Umbilical cord (tissue), 2 donors: ENCODE measurements around the gene ABCC6. TPM values are rescaled to one million over a fixed set of nuclear protein-coding genes. Genes with fewer than 3 reads are reported as not detected.

Experiments
- DNase-seq: peaks from one replicate; pipeline ENCODE4 v3.0.0-alpha.2; 2015; ENCODE audit warnings: low spot score
- total RNA-seq: library from RNA; depleted of rRNA; stranded (reverse); fragments of >200 nt; gene quantifications from one replicate; pipeline ENCODE4 v1.2.3, GENCODE V29; 2014; ENCODE audit warnings: low replicate concordance; ENCODE audit not compliant: insufficient read depth

The ABCC6 gene
- total RNA-seq, 1 donor from 2014 or later, result 0.96 TPM

DNA sequence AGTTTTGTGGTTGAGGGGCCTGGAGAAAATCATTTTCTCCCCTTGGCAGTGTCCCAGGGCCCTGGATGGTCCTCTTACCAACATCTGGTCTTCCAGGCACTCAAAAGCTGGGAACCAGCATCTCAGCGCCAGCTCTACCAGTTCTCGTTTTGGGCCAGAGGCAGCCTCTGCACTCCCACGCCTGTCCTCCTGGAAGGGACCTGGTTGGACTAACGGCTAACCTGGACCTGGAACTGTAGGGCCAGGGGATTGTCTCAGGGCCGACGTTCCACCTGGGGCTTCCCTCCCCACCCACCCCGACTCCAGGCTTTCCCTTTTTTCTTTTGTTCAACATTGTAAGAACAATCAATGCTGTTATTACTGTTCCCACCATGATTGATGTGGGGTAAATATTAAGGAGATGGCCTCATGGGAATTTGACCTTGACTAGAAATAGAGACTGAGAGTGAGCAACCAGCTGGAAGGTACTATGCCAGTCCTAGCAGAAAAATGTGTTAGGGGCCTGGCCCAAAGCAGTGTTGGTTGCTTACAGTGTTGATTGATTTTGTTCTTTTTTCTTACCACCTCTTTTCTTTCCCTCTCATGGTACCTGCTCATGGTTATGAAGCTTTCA lies 81.4 kb downstream of the ABCC6 start:
- DNase-seq, result no peak

DNA sequence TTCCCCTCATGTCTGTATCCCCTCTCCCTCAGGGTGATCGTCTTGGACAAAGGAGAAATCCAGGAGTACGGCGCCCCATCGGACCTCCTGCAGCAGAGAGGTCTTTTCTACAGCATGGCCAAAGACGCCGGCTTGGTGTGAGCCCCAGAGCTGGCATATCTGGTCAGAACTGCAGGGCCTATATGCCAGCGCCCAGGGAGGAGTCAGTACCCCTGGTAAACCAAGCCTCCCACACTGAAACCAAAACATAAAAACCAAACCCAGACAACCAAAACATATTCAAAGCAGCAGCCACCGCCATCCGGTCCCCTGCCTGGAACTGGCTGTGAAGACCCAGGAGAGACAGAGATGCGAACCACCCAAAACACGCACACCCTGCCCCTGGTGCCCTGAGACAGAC lies 82.2 kb downstream of the ABCC6 start:
- DNase-seq, result no peak

DNA sequence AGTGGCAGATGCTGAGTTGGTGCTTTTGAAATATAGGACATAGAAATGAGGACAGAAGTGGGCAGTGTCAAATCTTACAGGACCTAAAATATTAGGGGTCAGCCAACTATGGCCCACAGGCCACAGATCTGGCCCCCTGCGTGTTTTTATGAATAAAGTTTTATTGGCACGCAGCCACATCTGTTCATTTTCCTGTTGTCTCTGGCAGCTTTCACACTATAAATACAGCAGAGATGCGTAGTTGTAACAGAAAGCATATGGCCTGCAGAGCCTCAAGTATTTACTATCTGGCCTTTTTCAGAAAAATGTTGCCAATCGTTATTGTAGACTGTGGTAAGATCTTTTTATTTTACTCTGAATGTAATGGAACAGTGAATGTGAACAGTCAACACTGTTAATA lies 82.8 kb downstream of the ABCC6 start:
- no peak for DNase-seq

DNA sequence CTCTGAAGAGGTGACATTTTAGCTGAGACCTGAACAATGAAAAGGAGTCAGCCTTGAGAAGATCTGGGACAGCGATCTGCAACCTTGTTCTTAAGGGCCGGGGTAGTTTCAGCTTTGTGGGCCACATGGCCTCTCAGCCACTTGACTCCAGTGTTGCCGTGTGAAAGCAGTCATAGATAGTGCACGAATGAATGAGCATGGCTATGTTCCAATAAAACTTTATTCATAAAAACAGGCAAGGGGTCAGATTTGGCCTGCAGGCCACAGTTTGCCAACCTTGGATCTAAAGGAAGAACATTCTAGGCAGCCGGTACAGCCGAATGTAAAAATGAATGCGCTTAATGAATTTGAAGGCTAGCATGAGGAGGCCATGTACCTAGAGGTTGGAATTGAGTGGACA lies 83.5 kb downstream of the ABCC6 start:
- DNase-seq, result no peak

DNA sequence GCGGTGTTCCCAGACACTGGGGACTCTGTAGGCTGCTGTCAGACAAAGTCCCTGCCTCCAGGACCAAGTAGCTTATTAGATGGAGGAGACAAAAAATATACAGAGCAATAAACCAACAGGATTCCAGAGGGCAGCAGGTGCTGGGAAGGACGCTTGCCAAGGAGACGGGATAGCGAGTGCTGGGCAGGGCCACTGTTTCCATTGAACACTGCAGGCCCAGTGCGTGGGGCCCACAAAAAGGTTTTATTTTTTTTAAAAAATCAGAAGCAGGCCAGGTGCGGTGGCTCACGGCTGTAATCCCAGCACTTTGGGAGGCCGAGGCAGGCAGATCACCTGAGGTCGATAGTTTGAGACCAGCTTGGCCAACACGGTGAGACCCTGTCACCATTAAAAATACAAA lies 84.2 kb downstream of the ABCC6 start:
- DNase-seq, result no peak

DNA sequence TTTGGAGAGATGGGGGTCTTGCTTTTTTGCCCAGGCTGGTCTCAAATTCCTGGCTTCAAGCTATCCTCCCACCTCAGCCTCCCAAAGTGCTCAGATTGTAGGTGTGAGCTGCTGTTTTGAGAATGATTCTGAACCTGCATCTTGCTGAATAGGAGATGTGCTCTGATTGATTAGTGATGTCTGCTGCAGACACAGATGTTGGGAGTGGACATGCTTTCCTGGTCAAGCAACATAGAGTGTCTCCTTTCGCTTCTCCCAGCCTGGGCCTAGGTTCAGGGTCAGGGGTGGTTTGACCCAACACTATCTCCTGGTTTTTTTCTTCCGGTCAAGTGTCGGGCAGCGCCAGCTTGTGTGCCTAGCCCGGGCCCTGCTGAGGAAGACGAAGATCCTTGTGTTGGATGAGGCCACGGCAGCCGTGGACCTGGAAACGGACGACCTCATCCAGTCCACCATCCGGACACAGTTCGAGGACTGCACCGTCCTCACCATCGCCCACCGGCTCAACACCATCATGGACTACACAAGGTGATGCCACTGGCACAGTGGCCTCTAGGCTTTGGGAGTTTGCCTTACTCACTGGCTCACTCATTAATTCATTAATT lies 85.2 kb downstream of the ABCC6 start:
- DNase-seq, result no peak

DNA sequence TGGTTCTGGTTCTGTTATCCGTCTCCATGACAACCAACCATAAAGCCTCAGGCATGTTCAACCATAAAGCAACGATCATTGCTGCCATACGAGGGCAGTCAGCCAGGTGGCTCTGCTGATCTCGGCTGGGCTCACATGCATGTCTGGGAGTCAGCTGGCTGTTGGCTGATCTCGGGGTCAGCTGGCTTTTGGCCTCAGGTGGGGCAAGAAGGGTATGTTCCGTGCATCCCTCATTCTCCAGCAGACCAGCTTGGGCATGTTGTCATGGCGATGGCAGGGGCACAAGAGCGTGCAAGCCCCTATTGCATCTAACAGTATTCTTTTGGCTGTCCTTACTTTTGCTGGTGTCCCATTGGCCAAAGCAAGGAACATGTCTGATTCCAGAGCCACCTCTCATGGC lies 86.2 kb downstream of the ABCC6 start:
- DNase-seq, result no peak

DNA sequence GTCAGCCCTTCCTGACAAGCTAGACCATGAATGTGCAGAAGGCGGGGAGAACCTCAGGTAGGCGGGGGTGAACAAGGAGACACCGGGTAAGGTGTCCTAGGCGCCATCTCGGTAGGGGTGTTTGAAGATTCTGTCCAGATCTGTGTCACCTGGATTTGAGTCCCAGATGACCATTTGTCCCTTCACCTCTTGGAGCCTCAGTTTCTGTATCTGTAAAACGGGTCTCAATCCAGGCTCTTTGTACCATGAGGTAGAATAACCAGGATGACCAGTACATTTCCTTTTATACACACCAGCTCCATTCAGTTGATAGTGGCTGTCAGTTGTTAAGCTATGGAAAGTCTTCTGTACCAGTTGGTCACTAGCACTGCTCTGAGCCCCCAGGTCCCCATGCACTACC lies 86.7 kb downstream of the ABCC6 start:
- no peak for DNase-seq

DNA sequence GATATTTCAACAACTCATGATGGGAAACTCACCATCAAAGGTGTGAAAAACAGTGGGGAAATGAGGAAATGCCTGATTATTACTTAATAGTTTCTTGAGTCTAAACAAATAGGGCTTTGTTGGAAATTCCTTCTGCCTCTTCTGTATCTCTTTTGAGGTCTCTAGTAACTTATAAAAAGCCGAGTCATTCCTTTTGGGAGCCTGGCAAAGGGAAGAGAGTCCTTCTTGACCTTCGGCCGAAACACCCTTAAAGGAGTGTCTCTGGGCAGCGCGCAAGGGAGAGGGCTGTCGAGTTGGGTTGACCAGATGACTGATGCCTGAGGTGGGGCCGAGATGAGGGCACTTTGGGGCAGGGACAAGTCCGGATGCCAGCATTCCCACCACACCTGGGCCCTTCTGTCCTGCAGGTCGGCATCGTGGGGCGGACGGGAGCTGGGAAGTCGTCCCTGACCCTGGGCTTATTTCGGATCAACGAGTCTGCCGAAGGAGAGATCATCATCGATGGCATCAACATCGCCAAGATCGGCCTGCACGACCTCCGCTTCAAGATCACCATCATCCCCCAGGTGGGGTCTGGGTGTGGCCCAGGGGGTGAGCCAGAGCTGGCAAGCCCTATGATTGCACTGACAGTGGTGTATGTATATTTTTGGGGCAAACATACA lies 89.2 kb downstream of the ABCC6 start:
- no peak for DNase-seq

DNA sequence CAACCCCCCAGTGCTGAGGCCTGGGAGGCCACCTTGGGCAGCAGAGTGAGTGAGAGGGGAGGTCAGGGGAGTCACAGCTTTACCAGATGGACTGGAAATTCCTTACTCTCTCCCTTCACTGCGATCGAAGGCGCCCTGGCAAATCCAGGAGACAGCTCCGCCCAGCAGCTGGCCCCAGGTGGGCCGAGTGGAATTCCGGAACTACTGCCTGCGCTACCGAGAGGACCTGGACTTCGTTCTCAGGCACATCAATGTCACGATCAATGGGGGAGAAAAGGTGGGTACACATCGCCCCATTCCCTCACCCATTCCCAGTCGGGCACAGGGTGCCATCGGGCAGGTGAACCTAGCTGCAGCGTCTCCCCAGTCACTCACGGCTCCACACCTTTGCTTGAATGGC lies 91.6 kb downstream of the ABCC6 start:
- no peak for DNase-seq

DNA sequence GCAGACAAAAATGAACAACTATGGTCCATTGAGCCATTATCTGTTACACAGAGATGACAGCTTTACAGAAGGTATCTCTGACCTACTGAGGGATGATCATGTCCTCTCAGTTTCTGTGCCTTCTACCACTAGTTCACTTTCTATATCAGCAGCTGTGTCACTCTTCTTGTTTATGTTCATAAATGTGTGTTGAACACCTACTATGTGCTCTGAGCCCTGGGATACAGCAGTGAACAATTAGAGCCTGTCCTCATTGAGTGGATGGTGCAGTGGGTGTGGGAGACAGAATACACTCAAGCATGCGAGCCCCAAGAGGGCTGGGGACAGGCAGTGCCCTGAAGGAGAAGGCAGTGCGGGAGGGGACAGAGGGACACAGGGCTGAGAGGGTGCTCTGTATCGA lies 92.1 kb downstream of the ABCC6 start:
- DNase-seq, result no peak

DNA sequence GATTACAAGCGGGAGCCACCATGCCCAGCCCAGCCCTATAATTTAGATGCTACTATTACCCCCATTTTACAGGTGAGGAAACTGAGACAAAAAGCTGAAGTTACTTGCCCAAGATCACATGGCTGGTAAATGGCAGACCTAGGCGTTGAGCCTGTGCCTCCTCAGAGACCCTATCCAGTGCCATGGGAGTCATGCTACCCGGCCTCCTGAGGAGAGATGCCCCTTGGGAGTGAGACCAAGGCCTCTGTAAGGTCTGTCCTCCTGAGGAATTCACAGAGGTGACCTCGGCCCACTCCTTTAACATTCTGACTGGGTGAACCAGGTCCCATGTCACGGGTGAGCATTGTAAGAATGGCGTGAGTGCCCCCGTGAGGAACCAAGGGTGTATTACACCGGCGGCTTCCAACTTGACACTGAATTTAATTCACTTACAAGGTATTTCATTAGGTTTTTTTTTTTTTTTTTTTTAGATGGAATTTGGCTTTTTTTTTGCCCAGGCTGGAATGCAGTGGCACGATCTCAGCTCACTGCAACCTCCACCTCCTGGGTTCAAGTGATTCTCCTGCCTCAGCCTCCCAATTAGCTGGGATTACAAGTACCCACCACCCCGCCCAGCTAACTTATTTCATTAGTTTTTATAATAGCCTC lies 95.7 kb downstream of the ABCC6 start:
- DNase-seq, result peak; percentile 63

DNA sequence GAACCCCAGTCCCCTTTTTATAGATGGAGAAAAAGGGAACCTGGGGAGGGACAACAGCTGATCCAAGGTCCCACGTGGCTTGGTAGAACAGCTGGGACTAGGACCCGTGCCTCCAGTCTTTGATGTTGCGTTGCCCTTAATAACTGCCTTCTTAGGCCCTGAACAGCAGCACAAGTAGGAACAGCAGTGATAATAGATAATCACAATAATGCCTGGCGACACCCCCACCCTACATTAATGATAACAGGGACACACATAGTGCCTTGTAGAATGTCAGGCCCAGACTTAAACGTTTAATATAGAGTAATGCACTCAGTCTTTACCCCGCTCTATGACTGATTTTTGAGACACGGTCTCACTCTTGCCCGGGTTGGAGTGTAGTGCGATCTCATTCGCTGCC lies 96.4 kb downstream of the ABCC6 start:
- no peak for DNase-seq

DNA sequence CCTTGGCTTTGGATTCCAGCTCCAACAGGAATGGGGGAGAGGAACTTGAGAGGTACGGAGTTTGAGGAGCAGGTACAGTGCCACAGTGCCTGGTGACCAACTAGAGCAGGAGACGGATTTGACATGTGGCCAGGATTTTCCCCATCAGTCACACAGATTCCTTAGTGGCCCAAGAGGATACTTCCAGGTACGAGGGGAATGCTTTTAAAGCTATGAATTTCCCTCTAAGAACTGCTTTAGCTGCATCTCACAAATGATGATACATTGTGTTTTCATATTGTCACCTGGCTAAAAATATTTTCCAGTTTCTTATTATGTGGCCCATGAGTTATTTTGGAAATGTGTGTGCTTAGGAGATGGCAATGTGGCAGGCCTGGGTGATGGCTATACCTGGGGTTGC lies 98.3 kb downstream of the ABCC6 start:
- DNase-seq, result no peak

DNA sequence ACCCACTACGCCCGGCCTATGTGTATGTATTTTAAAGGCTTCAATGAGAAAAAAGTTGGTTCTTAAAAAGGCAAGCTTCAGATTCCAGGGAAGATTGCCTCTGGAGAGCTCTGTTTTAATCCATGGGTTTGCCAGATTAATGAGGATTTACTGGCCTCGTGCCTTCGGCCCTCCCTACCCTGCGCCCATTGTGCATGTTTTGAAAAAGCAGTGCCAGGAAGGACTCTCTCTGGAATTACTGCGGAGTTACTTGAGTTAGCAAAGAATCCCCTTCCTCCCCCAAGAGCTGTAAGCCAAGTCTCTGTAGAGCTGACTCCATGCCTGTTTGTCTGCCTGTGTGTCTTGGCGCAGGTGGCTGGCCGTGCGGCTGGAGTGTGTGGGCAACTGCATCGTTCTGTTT lies 98.9 kb downstream of the ABCC6 start:
- no peak for DNase-seq

DNA sequence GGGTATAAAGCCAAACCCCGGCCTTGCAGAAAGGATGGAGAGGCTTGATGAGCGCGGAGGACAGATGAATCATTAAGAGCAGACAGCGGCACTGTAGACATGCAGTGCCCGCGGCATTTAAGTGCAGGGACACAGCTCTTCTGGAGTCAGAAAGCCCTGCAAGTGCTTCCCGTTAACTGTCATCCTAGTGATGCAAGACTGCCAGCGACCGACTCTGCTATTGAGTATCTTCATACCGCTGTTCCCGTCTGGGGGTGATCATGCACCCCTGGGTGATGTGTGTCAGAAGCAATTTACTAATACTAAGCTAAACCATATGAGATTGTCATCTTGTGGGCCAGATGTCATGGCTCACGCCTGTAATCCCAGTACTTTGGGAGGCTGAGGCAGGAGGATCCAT lies 101.0 kb downstream of the ABCC6 start:
- no peak for DNase-seq

DNA sequence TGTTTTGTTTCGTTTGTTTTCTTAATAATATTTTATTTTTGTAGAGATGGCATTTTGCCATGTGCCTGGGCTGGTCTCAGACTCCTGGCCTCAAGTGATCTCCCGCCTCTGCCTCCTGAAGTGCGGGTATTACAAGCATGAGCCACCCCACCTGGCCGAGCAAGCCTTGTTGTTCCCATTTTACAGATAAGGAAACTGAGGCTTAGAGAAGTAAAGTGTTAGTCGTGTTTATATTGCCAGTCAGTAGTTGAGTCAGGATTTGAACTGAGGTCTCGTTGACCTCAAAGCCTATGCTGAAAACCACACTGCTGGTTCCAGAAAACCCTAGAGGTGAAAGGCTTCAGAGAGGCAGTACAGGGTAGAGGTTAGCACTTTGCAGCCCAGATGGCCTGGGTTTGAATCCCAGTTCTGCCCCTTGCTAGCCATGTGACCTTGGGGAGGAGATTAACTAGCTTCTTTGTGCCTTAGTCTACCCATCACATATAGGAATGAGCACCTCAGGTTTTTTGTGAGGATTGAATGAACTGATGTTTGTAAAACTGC lies 102.0 kb downstream of the ABCC6 start:
- DNase-seq, result no peak

DNA sequence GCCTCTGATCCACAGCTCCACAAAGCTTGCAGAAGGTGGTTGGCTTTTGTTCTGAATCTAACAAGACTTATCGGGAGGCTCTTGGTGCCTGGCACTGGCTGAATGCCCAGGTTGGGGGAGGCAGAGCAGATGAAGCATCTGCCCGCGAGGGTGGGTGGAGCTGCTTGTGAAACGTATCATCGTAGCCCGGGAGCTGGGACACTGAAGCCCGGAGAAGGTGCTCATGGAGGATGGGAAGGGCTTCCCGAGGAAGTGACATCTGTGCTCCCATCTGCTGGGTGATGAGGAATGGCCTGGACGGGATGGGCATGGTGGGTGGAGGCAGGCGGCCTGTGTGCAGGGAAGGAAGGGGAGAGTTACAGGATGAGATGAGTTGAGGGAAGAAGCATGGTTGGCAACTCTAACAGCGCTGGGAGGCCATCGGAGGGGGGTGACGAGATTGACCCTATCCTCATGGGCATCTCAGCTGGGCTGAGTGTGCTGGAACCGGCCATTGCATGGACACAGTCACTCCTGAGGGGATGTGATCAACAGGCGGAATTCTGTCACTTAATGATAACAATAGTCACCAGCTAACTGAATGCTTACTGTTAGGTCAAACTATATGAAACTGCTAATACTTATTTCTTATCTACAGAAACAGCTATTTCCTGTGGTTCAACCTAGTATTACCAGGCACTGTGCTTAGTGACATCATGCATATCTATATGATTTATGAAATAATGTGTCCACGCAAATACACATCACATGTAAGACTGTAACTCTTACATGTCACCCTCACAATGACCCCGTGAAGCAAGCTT lies 102.7 kb downstream of the ABCC6 start:
- peak; percentile 42 for DNase-seq

DNA sequence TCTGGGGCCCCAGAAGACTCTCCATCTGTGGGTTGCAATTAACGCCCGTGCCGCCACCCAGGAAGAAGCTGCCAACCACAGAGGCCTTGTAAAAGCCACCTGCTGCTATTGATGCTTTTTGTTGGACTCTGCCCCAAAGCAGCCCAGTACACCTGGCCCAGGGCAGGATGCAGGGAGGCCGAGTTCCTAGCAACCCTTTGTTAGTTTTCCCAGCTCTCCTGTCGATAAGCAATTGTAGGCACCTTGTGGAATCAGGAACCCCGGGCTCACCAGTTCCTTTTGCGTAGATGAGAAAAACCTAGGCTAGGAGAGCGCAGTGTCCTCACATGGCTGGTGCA lies 103.3 kb downstream of the ABCC6 start:
- no peak for DNase-seq

DNA sequence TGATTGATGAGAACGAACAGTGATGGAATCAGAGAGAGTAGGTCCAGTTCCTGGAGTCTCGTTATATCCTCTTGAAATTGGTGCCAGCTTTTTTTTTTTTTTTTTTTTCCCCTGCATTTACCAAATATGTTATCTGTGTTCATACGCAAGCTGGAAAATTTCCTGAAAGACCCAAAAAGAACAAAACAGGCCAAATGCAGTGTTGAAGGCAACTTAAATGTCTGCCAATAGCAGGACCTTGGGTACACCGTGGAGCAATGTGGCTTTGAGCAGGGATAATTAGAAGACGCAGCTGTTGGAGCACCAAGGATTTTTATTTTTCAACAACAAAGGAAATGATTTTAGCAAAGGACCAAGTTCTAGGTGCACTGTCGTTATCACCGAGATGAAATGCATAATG lies 105.0 kb downstream of the ABCC6 start:
- DNase-seq, result no peak

DNA sequence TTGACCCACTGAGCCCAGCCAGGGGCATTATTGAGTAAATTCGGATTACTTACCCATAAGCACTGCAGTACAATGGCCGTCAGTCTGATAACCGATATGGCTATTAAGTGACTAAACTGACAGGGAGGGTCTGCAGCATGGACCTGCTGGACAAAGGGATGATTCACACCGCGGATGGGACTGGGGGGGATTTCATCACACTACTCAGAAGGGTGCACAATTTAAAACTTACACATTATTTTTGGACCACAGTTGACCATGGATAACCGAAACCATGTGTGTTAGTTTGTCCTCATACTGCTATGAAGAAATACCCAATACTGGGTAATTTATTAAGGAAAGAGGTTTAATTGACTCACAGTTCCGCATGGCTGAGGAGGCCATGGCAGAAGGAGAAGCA lies 106.5 kb downstream of the ABCC6 start:
- DNase-seq, result no peak

DNA sequence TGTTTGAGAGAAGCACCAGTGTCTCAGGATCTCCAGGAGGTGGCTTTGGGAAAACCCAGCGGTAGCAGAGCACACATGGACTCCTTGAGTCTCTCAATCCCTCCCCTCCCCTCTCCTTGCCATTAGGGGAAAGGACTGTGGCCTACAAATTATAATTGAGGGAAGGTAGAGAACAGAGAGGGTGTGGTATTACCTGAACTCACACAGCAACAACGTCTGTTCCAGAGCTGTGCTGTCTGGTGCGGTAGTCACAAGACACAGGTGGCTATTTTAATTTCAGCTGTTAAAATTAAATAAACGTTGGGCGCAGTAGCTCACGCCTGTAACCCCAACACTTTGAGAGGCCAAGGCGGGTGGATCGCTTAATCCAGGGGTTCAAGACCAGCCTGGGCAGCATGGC lies 110.2 kb downstream of the ABCC6 start:
- DNase-seq, result no peak
